GM12892 (cell line): Measurements from ENCODE around the gene ASS1.

ENCODE experiments used
- POLR2A ChIP-seq: IDR thresholded peaks from 2 replicates; pipeline ENCODE4 v1.6.1; 2011; ENCODE audit warnings: low read depth, low read length, control low read depth
- POLR2AphosphoS5 ChIP-seq: IDR thresholded peaks from 2 replicates; pipeline ENCODE4 v1.6.1; 2011; ENCODE audit warnings: low read depth, low read length, control low read depth
- TAF1 ChIP-seq: IDR thresholded peaks from 2 replicates; pipeline ENCODE4 v1.6.1; 2011; ENCODE audit warnings: low read depth, mild to moderate bottlenecking, control low read depth, low read length, borderline replicate concordance

DNA sequence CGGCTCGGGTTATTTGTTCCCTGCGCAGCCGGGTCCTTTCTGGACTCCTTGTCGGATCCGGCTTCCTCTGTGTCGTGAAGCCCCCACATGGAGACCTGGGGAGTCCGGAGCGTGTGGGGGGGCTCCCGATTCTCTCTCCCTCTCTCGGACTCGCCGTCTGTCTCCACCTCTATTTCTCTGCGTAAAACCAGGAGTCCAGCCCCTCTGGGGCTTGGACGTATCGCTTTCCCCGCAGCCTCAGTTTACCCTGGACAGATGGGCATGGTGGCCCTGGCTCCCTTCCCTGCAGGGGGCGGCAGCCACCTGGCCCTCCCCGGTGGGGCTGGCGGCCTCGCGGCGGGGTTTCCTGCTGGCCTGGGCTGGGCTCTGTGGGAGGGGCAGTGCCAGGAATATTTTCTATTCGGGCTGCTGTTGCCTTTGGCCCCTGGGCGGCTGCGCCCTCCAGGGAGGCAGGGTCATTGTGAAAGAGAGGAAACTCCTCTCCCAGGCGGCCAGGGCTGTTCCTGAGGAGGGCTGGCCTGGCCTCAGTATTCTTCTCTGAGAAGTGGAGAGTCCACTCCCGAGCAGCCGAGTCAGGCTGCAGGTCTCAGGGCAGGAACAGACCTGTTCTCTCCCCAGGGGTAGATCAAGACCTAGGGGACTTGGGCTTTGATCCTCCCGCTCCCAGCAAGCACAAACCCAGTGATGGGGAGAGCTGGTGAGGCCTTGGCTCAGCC, 665 bp downstream of the ASS1 start:
- TF ChIP-seq POLR2AphosphoS5 (no peak), TAF1 (no peak), POLR2A (no peak)
